D341Med (cell line): ENCODE data around the gene CXCR4.
"Not testable (repeated sequence)": the region's sequence is repeated elsewhere in the genome, so short reads cannot be mapped to it uniquely, and the experiment has no call there.

Experiments used
- DNase-seq: peaks from one replicate; pipeline ENCODE4 v3.0.0; 2012; ENCODE audit warnings: low spot score

CXCR4 gene

GRCh38 chr2:136114382-136114781 lies 3.6 kb downstream of the CXCR4 start:
- no peak for DNase-seq

DNA sequence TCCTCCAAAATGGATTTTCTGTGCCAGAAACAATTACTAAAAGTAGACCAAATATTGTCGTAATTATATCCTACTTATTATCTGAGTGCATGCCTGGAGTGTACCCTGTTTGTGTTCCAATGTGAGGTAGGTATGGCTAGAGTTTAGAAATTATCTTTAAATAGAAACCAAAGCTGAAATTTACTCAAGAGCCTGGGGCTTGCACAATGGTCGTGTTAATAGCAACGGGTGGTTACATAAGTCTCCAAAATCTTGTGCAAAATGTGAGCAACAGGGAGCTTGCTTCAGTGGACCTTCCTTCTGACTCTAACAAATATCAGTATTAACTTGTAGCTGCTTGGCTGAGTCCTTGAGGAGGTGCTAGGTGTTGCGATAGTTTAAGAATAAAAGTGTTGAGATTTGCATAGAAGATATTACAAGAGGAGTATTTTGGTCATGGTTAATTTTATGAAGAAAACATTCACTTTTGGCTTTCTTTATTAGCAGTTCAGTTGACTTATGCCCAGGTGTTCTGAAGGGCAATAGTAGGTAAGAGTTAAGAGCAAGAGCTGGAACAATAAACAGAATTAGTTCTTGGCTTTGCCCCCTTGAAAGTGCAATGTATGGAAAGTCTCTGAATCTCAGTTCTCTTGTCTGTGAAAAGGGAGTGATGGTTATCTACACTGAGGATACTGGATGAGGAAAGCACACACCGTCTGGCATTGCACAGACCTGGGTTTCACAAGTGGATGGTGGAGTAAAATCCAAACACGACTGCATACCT lies 4.6 kb downstream of the CXCR4 start:
- no peak for DNase-seq

DNA sequence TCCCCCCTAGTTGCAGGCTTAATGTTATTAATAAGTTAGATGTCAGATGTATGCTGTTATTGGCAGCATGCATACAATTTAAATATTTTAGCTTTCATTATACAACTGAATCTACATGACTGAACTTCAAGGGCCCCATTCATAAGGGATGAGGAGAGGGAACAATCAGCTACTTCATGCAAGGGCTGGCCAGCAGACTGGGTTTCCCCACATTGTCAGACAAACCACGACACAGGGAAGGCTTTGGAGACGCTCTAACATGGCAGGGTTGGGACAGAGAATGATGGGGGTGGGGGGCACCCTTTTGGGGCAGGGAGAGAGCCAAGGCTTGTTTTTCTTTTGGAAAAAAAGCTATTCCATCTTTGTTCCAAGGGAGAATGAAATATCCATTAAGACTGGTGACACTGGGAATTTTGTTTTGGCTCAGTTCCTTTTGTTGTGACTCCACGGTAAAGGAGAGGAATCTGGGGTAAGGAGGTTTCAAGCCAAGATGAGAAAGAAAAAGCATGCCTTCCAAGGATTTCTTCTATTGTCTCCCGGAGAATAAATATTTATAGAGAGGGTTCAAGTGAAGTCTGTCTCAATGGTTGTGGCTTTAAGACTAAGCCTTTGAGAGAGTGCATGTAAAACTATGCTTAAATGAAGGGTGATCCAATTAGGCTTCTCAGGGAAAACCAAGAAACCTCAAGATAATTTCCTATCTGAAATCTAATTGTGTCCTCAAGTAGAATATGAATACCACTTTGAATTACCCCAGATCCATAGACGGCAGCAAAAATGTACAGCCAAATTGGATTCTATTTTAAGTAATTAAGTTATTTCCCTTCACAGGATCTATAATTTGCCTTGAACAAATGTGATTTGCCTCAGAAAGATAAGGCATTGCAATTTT lies 5.4 kb downstream of the CXCR4 start:
- no peak for DNase-seq

DNA sequence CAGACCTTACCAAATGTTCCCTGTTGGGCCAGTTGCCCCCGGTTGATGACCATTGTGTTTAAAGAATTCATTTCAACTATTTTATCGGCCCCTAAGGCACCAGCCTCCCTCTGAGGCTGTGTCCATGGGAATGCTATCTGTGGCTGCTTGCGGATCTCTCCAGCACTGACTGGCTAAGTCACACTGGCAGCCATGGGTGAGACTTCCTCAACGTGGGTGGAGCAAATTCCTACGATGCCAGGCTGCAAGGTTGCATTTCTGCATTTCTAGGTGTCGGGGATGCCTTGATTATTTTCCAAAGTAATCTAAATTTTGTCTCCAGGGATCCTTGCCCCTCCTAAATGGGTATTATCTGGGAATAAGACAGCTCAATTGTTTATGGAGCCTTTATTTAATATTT lies 6.2 kb downstream of the CXCR4 start:
- no peak for DNase-seq

DNA sequence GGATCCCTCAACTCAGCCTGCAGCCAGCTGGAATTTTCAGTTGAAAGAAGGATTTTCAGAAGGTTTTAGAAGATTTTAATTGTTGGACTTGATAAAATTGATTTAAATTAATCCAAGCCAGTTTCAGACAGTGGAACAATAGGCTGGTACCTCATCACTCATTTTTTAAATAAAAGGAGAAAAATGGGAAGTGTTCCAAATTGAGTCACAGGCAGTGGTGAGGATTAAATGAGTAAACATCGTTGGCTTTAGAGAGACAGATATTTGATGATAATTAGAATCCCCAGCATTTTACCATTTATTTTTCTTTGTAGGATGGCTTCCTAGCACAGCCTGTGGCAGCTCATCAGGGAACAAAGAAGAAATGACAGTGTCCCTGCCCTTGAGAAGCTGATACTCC lies 7.4 kb downstream of the CXCR4 start:
- no peak for DNase-seq

DNA sequence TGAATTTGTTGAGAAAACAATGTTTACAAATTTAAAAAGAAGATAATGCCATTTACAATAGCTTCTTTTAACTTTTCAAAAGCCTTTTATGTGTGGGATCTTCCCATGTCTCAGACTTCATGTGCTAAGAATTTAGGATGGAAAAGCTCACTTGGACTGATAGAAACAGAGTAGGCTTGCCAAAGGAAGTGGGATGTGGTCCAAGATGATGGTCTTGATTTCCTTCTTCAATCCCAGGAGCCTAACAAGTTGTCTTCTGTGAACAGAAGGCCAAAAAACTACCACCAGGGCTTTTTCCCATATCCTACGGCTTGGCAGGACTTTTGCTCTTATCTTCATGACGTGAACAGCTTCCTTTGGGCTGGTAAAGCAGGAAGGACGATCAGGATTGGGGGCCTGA lies 9.5 kb downstream of the CXCR4 start:
- DNase-seq = no peak

- no peak for DNase-seq
These were observed 10.6 kb downstream of the CXCR4 start for GRCh38 chr2:136107051-136108033.

GRCh38 chr2:136106505-136106904 lies 11.4 kb downstream of the CXCR4 start:
- DNase-seq = no peak

DNA sequence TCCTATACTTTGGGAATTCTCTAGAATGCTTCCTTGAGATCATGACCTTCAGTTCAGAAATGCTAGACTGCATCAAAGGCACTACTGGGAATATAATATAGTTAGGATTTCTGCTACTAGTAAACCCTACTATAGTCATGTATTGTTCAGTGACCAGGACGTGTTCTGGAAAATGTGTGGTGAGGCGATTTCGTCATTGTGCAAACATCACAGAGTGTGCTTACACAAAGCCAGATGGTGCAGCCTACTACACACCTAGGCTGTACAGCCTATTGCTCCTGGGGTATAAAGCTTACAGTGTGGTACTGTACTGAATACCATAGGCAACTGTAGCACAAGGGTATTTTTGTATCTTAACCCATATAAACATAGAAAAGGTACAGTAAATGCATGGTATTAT lies 13.0 kb downstream of the CXCR4 start:
- no peak for DNase-seq

DNA sequence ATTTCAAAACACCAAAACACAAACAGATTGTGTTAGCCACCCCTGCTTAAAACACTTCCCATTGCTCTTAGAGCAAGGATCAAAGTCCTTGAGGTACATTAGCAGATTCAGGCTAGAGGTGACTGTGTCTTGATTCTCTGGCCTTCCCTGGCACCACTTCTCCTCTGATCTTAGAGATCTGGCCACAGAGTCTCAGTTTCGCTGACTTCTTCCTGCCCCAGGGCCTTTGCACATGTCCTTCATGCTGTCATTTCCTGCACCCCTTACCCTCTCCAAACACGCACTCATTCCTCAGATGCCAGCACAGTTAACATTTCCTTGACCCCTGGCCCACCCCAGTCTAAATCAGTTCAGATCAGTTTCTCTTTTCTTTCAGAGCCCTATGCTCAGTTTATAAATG lies 16.9 kb downstream of the CXCR4 start:
- no peak for DNase-seq

DNA sequence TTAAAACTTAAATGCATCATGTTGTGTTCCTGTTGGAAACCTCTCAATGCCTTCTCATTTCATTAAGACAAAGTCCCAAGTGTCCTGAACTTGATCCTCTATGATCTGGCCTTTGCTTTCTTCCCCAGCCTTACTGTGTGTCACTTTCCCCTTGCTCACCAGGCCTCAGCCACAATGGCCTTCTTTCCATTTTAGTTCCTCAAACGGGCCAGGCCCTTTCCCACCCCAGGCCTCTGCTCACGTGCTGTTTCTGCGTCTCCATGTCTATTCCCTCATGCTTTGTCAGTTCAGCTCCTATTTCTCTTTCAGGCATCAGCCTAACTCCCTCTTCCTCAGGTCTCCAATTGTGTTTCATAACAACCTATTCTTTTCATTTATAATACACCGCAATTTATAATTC lies 19.5 kb downstream of the CXCR4 start:
- DNase-seq = no peak

GRCh38 chr2:136093583-136093982 lies 24.4 kb downstream of the CXCR4 start:
- DNase-seq = peak; percentile 41

DNA sequence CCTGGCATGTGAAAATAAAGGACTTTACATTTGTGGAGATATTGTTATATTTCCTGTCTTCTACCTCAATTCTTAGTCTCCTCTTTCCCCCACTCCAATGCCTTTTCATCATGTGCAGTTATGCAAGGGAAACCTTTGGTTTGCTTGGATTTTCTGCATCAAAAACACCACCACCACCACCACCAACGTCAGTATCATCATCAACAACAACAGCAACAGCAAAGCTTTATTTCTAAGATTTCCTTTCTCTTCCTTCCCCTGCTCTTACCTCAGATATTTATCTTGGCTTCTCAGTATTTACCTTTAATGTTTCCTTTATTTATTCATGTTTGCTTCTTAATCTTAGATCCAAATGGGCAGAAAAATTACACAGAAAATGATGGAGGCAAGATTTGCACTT lies 26.1 kb downstream of the CXCR4 start:
- no peak for DNase-seq

DNA sequence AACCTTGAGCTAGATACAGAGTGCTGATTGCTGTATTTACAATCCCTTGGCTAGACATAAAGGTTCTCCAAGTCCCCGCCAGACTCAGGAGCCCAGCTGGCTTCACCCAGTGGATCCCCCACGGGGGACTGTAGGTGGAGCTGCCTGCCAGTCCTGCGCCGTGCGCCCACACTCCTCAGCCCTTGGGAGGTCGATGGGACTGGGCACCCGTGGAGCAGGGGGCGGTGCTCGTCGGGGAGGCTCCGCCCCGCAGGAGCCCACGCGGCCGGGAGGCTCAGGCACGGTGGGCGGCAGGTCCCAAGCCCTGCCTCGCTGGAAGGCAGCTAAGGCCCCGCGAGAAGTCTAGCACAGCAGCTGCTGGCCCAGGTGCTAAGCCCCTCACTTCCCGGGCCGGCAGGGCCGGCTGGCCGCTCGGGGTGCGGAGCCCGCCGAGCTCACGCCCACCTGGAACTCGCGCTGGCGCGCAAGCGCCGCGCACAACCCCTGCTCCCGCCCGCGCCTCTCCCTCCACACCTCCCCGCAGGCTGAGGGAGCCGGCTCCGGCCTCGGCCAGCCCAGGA lies 30.0 kb downstream of the CXCR4 start:
- not testable (repeated sequence) for DNase-seq

DNA sequence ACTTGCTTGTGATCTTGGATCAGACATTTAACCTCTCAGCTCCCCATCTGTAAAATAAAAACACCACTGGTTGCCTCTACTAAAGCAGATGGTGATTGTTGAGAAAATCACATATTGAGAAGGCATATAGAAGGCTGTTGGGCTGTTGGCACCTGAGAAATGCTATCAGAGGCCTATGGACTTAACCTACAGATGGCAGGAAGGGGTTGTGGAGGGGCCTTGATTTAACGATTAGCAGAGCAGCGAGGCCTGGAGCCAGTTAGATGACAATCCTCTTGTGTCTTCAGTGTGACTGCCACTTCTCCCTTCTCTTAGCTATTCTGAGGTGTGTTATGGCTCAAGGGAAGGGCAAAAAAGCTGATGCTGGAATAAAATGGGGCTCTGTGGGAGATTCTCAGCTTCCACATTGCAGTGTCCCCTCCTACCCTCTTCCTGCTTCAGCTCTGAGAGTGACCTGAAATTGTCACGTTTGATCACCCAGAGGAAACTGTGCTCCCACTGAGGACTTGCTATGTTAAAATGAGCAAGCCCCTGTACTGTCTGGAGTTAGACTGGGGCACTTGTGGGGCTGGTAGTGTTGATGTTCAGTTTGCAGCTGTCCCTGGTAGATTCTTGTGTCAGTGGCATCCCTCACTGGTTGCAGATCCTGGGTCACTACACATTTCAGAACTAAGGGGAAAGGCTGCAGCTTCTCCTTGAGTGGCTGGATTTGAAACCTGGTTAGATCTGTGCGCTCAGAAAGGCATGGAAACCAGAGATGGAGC lies 31.5 kb downstream of the CXCR4 start:
- no peak for DNase-seq

GRCh38 chr2:136085453-136086209 lies 32.3 kb downstream of the CXCR4 start:
- DNase-seq = no peak

GRCh38 chr2:136081582-136082210 lies 36.3 kb downstream of the CXCR4 start:
- DNase-seq = no peak

- DNase-seq = no peak
These were observed 37.8 kb downstream of the CXCR4 start for GRCh38 chr2:136080114-136080513.

GRCh38 chr2:136077107-136077506 lies 40.8 kb downstream of the CXCR4 start:
- DNase-seq = no peak

- DNase-seq = no peak
These were observed 42.5 kb downstream of the CXCR4 start for GRCh38 chr2:136075476-136075875.
